Activated CD8-positive, alpha-beta memory T cell treated with anti-CD3 and anti-CD28 coated beads for 24 hours (primary cell): Measurements from ENCODE around the gene ZNF217.
A peak's percentile ranks its signal among the peaks of the same experiment; 100 is the strongest.
"Not testable (repeated sequence)": the region's sequence is repeated elsewhere in the genome, so short reads cannot be mapped to it uniquely, and the experiment has no call there.

ENCODE experiments used
- DNase-seq: peaks from one replicate; pipeline ENCODE4 v3.0.0-alpha.2; 2020

Gene ZNF217

GRCh38 chr20:53562104-53562764 lies 31.4 kb downstream of the ZNF217 start:
- DNase-seq: not testable (repeated sequence)

- DNase-seq: no peak
Measured at GRCh38 chr20:53561505-53561904, 32.1 kb downstream of the ZNF217 start.

- no peak for DNase-seq
Measured at GRCh38 chr20:53559816-53560215, 33.8 kb downstream of the ZNF217 start.

GRCh38 chr20:53557130-53557529 lies 36.5 kb downstream of the ZNF217 start:
- no peak for DNase-seq

GRCh38 chr20:53556267-53556897 lies 37.3 kb downstream of the ZNF217 start:
- no peak for DNase-seq

- no peak for DNase-seq
Measured at GRCh38 chr20:53555816-53556215, 37.8 kb downstream of the ZNF217 start.

GRCh38 chr20:53555081-53555480 lies 38.6 kb downstream of the ZNF217 start:
- DNase-seq: no peak

DNA sequence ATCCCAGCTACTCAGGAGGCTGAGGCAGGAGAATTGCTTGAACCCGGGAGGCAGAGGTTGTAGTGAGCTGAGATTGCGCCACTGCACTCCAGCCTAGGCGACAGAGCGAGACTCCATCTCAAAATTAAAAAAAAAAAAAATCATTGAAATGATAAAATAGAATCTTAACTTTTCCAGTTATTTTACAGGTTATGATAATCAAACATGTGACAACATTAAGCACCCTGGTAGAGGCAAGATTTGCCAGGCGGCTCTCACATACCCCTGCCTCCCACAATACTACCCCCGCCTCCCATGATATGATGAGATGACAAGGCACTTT lies 41.1 kb downstream of the ZNF217 start:
- not testable (repeated sequence) for DNase-seq

- DNase-seq: not testable (repeated sequence)
Measured at GRCh38 chr20:53551719-53552571, 41.7 kb downstream of the ZNF217 start.

GRCh38 chr20:53550280-53551187 lies 43.1 kb downstream of the ZNF217 start:
- no peak for DNase-seq

DNA sequence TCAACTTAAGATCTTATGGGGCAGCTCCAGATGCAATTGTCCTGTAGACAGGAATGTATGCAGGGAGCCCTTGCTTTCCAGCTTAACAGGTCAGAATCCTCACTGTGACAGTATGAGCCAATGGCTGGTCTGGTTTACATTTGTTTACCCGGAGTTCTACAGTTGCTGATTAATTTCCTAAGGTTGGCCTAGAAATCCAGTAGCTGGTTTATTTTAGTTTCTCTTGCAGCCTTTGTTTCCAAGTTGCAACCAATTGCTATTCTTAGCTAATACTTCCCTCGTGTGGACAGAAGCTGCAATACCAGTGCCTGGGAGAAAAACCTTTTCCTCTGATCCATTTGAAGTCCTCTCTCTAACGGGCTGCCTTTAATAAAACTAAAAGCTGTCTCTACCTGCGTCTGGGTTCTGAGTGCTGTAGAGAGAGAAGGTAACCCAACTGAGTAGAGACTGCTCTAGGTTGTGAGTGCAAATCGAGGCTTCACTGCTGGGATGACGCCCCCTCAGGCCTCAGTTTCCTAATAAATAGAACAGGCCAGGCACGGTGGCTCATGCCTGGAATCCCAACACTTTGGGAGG lies 45.9 kb downstream of the ZNF217 start:
- DNase-seq: no peak

DNA sequence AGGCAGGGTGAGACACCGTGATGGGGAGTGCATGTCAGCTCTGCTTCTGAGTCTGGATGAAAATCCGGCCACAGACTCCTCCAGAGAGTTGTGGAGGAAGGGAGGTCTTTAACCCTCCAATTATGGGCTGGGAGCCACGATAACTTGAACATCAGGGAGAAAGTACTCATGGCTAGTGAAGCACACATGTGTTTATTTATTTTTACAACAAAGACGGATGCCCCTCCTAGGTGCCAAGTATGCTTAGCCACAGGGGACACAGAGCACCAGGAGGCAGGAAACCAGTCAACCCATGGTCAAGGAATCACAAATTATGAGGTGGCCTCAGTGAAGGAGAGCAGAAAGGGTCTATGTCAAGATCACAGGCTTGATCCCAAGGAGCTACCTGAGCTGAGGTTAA lies 54.1 kb downstream of the ZNF217 start:
- no peak for DNase-seq

GRCh38 chr20:53536382-53536781 lies 57.3 kb downstream of the ZNF217 start:
- DNase-seq: not testable (repeated sequence)

GRCh38 chr20:53535878-53536277 lies 57.8 kb downstream of the ZNF217 start:
- no peak for DNase-seq

- no peak for DNase-seq
Measured at GRCh38 chr20:53534037-53534436, 59.6 kb downstream of the ZNF217 start.

- DNase-seq: no peak
Measured at GRCh38 chr20:53533500-53533899, 60.1 kb downstream of the ZNF217 start.

DNA sequence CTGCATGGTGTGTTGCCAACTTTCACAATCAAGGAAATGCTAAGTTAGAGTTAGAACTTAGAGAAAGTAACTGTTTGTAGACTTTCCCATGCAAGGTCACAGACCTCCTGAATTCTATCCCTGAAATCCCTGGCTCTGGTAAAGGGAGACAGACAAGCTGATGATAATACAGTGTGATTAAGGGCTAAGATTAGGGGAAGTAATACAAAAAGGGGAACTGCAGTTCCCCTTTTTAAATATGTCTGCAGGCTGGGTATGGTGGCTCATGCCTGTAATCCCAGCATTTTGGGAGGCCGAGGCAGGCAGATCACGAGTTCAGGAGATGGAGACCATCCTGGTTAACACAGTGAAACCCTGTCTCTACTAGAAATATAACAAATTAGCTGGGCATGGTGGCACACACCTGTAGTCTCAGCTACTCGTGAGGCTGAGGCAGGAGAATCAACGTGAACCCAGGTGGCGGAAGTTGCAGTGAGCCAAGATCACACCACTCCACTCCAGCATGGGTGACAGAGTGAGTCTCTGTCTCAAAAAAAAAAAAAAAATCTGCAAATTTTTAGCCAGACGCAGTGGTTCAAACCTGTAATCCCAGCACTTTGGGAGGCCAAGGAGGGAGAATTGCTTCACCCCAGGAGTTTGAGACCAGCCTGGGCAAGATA lies 60.9 kb downstream of the ZNF217 start:
- DNase-seq: not testable (repeated sequence)

DNA sequence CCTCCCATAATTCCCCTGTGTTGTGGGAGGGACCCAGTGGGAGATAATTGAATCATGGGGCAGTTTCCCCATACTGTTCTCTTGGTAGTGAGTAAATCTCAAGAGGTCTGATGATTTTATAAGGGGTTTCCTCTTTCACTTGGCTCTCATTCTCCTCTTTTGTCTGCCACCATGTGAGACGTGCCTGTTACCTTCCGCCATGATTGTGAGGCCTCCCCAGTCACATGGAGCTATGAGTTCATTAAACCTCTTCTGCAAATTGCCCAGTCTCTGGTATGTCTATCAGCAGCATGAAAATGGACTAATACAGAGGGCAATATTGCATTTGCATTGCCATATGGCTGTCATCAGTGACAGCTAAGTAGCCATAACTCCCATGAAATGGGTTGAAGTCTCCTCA lies 63.2 kb downstream of the ZNF217 start:
- DNase-seq: no peak

- DNase-seq: no peak
Measured at GRCh38 chr20:53529658-53530057, 64.0 kb downstream of the ZNF217 start.

GRCh38 chr20:53527196-53527595 lies 66.4 kb downstream of the ZNF217 start:
- no peak for DNase-seq

- DNase-seq: peak; percentile 38
Measured at GRCh38 chr20:53524589-53525312, 68.9 kb downstream of the ZNF217 start.
